Ascending aorta (tissue), 2 donors: ENCODE results near the gene YBEY. TPM values are rescaled to one million over a fixed set of nuclear protein-coding genes. Genes with fewer than 3 reads are reported as not detected.

Experiments
- DNase-seq, 2 donors: peaks; one replicate each; pipeline ENCODE4 v3.0.0-alpha.2; 2019; ENCODE audit warnings: low spot score in 2 of 2
- H3K27ac ChIP-seq, 2 donors: fragments of 200-600 bp; sonication (generic); one replicate each; pipeline ENCODE4 v1.5.1; 2016 to 2017; ENCODE audit warnings: mild to moderate bottlenecking in 1 of 2
- H3K27me3 ChIP-seq: fragments of 200-600 bp; sonication (generic); one replicate; pipeline ENCODE4 v1.5.1; 2017
- H3K36me3 ChIP-seq, 2 donors: fragments of 200-600 bp; sonication (generic); one replicate each; pipeline ENCODE4 v1.5.1; 2016
- H3K4me1 ChIP-seq, 2 donors: fragments of 200-600 bp; sonication (generic); one replicate each; pipeline ENCODE4 v1.5.1; 2016 to 2017; ENCODE audit warnings: mild to moderate bottlenecking in 1 of 2
- H3K4me3 ChIP-seq, 2 donors: fragments of 200-600 bp; sonication (generic); one replicate each; pipeline ENCODE4 v1.5.1; 2016 to 2017; ENCODE audit warnings: mild to moderate bottlenecking in 1 of 2
- H3K9me3 ChIP-seq, 2 donors: fragments of 200-600 bp; sonication (generic); one replicate each; pipeline ENCODE4 v1.5.1; 2016
- CTCF ChIP-seq, 3 experiments: fragments of 200-600 bp in 2 of 3; fragments of 450-650 bp in 1 of 3; sonication (generic) in 2 of 3; IDR thresholded peaks; one replicate each; pipeline ENCODE4 v1.5.1; 2016 to 2019; ENCODE audit warnings: antibody characterized with exemption in 3 of 3, mild to moderate bottlenecking in 1 of 3, moderate library complexity in 1 of 3
- intact Hi-C: fragments of 100-400 bp; cut with DNase I; formaldehyde crosslinking; loops from one replicate; pipeline ENCODE4 v1.15.1; 2023
- total RNA-seq: library from RNA; depleted of rRNA; stranded (reverse); fragments of >200 nt; gene quantifications from one replicate; pipeline ENCODE4 v1.1.0, GENCODE V29; 2016

YBEY gene
- total RNA-seq, 1 donor from 2014 or later: 0.53 TPM

DNA sequence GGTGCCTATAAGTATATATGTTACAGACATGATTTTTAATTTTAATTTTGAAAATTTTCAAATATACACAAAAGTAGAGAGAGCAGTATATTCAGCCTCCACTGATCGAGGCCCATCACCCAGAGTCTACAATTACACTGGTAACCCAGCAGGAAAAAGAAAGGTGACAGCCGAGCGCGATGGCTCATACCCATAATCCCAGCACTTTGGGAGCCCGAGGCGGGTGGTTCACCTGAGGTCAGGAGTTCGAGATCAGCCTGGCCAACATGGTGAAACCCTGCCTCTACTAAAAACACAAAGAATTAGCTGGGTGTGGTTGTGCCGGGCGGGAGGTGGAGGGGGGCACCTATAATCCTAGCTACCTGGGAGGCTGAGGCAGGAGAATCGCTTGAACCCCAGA lies 1.4 kb downstream of the YBEY start:
- Histone ChIP-seq H3K4me3 (peak overlapping the region in 1 of 2 donors; percentile 92), H3K27me3 (no peaks in the 10 kb centered on the region), H3K9me3 (no peaks in the 10 kb centered on the region), H3K36me3 (peaks cover 8 to 15% of the 10 kb centered on the region in 2 donors), H3K27ac (no peak overlapping the region), H3K4me1 (peaks cover 15 to 28% of the 10 kb centered on the region in 2 donors)
- TF ChIP-seq CTCF (IDR thresholded peaks at IDR 0.05): no peak
- intact Hi-C loops: loop anchor here (10.0 kb wide), 1 partner anchor 313 kb away; no protein-coding TSS in a partner anchor
- no peak for DNase-seq

DNA sequence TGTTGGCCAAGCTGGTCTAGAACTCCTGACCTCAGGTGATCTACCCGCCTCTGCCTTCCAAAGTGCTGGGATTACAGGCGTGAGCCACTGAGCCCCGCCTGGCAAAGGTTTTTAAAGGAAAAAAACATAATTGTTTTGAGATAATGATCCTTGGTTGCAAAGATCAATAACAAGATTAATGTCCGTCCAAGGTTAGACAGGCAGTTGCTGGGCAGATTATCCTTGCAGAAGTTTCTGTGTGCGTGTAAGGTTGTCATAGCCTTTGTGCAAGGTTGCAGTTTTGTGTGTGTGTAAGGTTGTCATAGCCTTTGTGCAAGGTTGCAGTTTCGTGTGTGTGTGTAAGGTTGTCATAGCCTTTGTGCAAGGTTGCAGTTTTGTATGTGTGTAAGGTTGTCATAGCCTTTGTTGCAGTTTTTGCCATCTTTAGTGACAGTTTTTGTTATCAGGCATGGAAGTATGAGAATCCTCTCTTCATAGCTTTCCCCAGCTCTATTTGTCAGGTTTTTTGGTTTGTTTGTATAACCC lies 3.6 kb downstream of the YBEY start:
- intact Hi-C loops: loop anchor here (10.0 kb wide), 1 partner anchor 315 kb away; no protein-coding TSS in a partner anchor
- no peaks in the 10 kb centered on the region for H3K9me3 ChIP-seq
- DNase-seq: no peak
- peaks cover 6% of the 10 kb centered on the region in 2 donors for H3K4me1 ChIP-seq
- no peak for TF ChIP-seq CTCF (IDR thresholded peaks at IDR 0.05)
- H3K27ac ChIP-seq: no peak overlapping the region
- H3K27me3 ChIP-seq: no peaks in the 10 kb centered on the region
- peaks cover 3 to 8% of the 10 kb centered on the region in 2 donors for H3K36me3 ChIP-seq
- no peak overlapping the region for H3K4me3 ChIP-seq

DNA sequence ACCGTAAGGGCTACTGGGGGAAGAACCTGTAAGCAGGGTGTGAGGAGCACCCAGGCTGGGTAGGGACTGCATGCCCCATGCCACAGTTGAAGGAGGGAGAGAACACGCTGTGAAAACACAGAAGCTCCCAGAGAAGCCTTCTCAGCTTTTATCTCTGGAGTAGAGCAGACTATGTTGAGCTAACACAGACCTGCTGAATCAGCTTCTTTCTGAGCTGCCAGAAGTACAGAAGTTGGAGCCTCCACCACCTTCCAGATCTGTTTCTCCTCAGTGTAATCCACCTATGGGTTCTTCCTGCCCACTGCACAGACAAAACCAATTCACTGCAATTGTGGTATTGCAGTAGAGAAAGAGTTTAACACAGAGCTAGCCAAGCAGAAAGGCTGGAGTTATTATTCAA lies 5.4 kb downstream of the YBEY start:
- Histone ChIP-seq H3K4me1 (no peaks in the 10 kb centered on the region), H3K27me3 (no peaks in the 10 kb centered on the region), H3K4me3 (no peak overlapping the region), H3K9me3 (no peaks in the 10 kb centered on the region), H3K36me3 (peaks cover 3 to 8% of the 10 kb centered on the region in 2 donors), H3K27ac (no peak overlapping the region)
- no peak for TF ChIP-seq CTCF (IDR thresholded peaks at IDR 0.05)
- no peak for DNase-seq
- intact Hi-C loops: no loop called here

DNA sequence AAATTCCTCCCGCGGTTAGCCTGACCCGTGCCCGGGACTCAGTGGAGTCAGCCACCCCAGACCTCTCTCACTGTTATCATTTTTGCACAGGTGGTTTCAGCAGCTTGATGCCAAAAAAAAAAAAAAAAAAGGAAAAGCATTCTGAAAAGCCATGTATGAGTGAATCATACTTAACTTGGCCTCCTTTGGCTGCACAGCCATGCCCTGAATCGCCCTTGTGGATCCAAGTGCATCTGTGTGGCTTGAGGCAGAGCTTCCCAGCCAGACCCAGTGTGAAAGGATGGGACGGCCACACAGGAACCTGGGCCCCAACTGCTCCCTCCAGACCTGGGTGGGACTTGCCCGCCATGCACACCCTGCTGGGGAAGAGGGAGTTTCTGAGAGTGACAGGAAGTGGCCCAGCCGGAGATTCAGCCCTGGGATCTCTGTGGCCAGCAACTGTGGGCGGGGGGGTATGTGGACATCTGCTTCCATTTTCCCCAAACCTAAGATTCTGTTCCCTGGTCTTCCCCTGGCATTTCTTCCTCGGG lies 8.6 kb downstream of the YBEY start:
- peaks cover 3 to 9% of the 10 kb centered on the region in 2 donors for H3K36me3 ChIP-seq
- intact Hi-C loops: no loop called here
- no peak for TF ChIP-seq CTCF (IDR thresholded peaks at IDR 0.05)
- H3K9me3 ChIP-seq: no peaks in the 10 kb centered on the region
- no peaks in the 10 kb centered on the region for H3K27me3 ChIP-seq
- no peak overlapping the region for H3K27ac ChIP-seq
- no peak overlapping the region for H3K4me3 ChIP-seq
- peaks cover 0 to 4% of the 10 kb centered on the region in 2 donors for H3K4me1 ChIP-seq
- DNase-seq: no peak

- H3K27ac ChIP-seq: no peak overlapping the region
- H3K4me1 ChIP-seq: peaks cover 0 to 4% of the 10 kb centered on the region in 2 donors
- no peak for TF ChIP-seq CTCF (IDR thresholded peaks at IDR 0.05)
- H3K36me3 ChIP-seq: peaks cover 3 to 14% of the 10 kb centered on the region in 2 donors
- no peaks in the 10 kb centered on the region for H3K9me3 ChIP-seq
- intact Hi-C loops: no loop called here
- no peak for DNase-seq
- H3K27me3 ChIP-seq: no peaks in the 10 kb centered on the region
- no peak overlapping the region for H3K4me3 ChIP-seq
Observed at GRCh38 chr21:46295177-46295770, 9.1 kb downstream of the YBEY start.
